Stimulated activated CD4-positive, alpha-beta T cell treated with anti-CD3 and anti-CD28 coated beads, Interleukin-4, amount 100 ng/mL, for 1 hour (primary cell): ENCODE measurements around the gene SLC46A1.

ENCODE experiments used
- DNase-seq: peaks from one replicate; pipeline ENCODE4 v3.0.0-alpha.2; 2020

SLC46A1 gene

GRCh38 chr17:28379814-28380801 is 25.9 kb downstream of the SLC46A1 start:
- DNase-seq, result no peak

GRCh38 chr17:28372945-28373274 is 33.1 kb downstream of the SLC46A1 start:
- no peak for DNase-seq

DNA sequence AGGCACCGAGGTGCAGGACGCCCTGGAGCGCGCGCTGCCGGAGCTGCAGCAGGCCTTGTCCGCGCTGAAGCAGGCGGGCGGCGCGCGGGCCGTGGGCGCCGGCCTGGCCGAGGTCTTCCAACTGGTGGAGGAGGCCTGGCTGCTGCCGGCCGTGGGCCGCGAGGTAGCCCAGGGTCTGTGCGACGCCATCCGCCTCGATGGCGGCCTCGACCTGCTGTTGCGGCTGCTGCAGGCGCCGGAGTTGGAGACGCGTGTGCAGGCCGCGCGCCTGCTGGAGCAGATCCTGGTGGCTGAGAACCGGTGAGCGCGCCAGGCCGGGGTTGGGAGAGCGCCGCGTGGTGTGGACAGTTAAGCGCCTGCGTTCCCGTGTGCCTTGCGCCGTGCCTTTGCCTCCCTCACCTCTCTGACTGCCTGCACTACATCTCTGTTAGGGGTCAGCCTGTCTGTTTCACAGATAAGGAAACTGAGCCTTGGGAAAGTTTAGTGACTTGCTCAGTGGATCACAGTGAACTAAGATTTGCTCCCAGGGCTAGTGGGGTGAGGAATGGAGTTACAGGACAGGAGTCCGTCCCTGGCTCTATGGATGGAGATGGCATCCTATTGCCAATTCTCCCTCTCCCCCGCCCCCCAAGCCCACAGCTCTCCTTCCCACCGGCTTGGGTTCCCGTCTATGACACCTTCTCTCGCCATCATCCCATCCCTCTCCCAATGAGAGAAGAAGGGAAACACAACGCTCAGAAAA is 33.6 kb downstream of the SLC46A1 start:
- peak; percentile 34 for DNase-seq

DNA sequence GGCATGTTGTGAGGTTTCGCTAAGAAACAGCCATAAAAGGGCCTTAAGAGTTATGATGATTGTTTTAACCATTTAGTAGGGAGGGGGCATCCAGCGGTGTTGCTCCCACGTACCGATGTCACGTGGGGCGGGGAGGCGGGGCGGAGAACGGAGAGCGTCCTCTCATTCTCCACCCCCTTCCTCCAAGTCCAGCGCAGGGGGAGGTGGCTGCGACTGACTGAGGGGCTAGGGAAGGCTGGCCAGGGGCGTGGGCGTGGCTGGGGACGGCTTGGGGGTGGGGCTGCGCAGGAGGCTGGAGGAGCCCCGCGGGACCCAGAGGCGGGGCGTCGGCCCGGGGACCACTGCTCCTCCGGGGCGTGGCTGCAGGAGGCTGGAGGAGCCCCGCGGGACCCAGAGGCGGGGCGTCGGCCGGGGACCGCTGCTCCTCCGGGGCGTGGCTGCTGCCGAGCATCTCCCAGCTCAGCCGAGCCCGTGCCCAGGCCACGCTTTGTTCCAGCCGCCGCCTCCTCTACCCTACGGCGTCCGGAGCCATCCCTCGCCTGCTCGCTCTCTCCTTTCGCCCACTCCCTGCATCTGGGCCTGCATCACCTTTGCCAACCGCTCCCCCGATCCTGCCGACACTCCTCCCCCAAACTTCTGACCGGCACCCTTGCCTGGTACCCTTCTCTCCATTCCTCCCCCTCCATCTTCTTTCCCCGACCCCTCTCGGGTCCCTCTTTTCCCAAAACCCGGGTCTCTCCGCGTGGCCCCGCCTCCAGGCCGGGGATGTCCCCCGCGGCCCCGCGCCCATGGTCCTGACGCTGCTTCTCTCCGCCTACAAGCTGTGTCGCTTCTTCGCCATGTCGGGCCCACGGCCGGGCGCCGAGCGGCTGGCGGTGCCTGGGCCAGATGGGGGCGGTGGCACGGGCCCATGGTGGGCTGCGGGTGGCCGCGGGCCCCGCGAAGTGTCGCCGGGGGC is 34.5 kb downstream of the SLC46A1 start, which contains the start of gene SARM1:
Gene SARM1 (plus strand): TSS at position 450 of the 958 bp plus-strand sequence. CDS start 339 bp downstream, at position 789.
- peak; percentile 84 for DNase-seq

- DNase-seq, result no peak
Observed at GRCh38 chr17:28370744-28371103, 35.3 kb downstream of the SLC46A1 start.

GRCh38 chr17:28370035-28370743 is 35.8 kb downstream of the SLC46A1 start, which contains the start of gene VTN:
TSS of gene VTN (minus strand) at chr17:28370307. CDS start at chr17:28370203, 104 bp downstream.
- no peak for DNase-seq

DNA sequence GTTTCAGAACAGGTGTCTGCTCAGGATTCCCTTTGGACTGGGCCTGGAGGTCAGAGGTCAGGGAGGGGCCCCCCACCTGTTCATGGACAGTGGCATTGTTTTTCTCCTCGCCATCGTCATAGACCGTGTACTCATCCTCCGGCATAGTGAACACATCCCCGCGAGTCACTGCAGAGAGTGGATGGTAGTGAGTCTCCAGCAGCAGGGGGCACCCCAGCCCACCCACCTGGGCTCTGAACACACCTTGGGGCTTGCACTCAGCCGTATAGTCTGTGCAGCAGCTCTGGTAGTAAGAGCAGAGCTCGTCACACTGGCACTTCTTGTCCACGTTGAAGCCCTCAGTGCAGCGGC is 36.4 kb downstream of the SLC46A1 start:
- no peak for DNase-seq

GRCh38 chr17:28368915-28369683 is 36.9 kb downstream of the SLC46A1 start:
- DNase-seq, result no peak

- DNase-seq, result no peak
Observed at GRCh38 chr17:28368306-28368831, 37.6 kb downstream of the SLC46A1 start.

DNA sequence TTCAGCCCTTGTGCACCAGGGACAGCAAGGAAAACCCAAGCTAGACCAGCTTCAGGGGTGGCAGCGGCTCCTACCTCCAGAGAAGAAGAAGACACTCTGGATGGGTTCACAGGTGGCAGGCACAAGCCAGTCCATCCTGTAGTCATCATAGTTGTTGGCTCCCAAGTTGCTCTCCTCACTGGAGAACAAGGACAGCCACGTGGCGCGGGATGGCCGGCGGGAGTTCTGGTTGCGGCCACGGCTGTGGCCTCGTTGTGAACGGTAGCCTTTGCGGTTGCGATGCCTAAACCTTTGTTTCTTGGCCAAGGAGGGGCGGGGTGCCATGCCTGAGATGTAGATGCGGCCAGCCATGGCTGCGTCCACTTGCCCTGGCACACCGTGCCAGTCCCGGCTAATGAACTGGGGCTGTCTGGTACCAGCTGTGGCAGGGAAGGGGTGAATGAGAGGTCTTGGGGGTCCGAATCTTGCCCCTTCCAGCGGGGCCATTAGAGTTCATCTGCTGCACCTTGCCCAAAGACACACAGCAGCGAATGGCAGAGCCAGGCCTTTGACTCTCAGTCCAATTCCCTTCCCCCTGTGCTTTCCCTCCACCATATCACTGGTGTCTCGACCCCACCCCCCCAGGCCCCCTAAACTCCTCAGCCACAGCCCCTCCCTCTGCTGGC is 38.2 kb downstream of the SLC46A1 start:
- DNase-seq, result no peak

GRCh38 chr17:28366605-28367004 is 39.4 kb downstream of the SLC46A1 start:
- no peak for DNase-seq

DNA sequence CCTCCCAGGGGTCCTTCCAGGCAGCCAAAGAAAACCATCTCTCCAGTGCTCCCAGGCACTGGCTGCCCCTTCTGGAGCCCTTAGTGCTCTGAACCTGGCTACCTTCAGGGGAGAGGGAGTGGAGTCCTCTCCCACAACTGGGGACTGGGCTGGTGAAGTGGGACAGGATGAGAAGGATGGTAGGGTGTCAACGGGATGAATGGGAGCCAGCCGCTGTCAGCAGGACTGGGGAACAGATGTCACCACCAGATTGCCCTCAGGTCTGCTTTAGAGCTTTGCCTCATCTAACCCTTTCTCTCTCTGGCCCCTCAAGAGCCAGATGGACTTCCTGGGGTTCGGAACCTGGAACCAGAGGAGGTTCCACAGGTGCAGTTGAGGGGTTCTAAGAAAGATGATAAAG is 40.5 kb downstream of the SLC46A1 start:
- DNase-seq, result no peak

DNA sequence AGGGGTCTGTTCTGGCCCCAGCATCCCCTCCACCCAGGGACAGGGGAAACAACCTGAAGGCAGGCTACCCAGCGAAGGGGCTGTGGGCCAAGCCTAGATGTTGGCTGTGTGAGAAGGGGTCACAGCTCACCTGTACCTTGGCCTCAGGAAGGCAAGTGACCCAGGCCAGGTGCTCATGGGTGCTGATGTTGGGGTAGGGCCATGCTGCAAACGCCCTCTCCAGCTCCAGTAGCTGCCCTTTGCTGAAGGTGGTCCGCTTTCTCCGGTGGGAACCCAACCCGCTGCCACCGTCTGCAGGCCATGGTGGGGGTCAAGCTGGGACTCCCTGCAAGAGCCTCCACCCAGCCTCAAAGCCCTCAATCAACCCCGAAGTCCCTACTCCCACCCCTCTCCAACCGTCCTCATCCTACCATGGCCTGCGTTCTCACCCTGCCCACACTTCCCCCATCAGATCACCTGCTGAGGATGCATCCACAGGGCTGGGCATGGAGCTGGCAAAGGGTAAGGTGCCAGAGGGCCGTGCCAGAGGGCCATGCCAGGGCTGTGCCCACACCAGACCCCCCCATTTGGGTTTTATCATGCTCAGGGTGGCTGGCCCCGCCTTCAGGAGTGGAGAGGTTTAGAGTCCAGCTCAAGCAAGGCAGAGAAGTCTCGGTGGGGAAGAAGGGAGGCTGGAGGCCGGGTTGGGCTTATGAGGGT is 41.2 kb downstream of the SLC46A1 start, which contains the start of gene SEBOX:
Gene SEBOX (minus strand): TSS at position 535 of the 699 bp plus-strand sequence. CDS start 48 bp downstream, at position 487.
- no peak for DNase-seq

DNA sequence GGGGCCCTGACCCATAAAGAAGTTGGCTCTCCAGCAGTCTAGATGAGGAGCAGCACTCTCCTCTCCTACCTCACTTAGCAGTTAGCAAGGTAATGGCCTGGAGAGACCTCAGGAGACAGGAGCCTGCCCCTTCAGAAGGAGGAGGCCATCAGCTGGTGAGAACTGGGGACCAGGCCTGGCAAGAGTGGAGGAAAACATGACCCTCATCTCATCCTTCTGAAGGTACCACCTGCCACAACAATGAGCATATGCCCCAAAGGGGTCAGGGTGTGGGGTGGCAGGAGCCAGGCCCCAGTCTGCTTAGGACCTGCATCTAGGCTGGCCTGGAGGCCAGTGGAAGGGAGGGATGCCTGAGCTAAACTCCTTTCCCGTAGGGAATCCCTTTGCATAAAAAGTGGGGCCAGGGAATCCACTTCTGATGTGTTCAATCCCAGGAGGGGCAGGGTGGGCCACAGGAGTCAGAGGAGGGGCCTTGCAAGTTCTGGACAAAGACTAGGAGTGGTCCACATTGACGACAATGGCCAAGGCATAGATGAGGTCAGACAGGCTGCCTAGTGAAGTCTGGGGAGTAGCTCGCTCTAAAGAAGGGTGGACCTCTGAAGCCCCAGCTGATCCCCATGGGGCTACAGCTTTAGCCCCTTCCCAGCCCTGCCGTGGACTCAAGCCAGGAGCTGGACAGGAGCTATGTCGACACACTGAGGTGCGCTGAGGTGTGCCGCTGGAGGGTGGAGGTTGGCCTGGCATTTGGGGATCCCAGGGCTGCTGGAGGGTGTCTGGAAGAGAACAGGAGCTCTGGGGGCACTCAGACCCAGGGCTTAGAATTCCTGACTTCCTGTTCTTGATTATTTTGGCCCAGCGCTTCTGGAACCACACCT is 42.0 kb downstream of the SLC46A1 start:
- DNase-seq, result no peak

- DNase-seq, result no peak
Observed at GRCh38 chr17:28363186-28363585, 42.8 kb downstream of the SLC46A1 start.

- no peak for DNase-seq
Observed at GRCh38 chr17:28357901-28358197, 48.2 kb downstream of the SLC46A1 start.

DNA sequence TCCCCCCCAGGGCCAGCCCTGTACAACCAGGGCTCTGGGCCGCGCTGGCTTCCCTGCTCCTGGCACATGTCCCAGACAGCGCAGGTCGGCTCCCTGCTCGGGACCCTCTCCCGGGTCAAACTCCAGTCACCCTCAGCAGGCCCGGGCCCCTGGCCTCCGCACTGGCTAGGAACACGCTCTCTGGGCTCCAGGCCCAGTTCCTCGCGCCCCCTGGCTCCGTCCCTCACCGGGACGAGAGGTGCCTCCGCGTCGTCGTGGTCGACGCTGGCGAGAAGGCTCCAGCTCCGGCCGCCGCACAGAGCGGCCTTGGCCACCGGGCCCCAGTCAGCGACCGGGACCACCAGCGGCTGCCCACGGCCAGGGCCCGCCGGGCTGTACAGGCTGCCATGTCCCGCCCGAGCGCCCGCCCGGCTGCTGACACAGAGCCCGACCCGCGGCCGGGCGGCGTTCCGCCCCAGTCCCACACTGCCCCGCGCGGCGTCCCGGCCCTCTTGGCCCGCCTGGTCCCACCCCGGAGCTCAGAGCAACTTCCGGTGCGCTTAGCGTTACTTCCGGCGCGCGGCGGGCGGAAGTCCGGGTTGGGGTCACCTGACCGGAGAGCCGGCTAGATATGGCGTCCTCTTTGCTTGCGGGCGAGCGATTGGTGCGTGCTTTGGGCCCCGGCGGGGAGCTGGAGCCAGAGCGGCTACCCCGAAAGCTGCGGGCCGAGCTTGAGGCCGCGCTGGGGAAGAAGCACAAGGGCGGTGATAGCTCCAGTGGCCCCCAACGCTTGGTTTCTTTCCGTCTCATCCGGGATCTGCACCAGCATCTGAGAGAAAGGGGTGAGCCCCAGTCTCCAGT is 48.7 kb downstream of the SLC46A1 start, which contains the start of gene POLDIP2:
Gene POLDIP2 (minus strand): TSS at position 467 of the 840 bp plus-strand sequence. CDS start 79 bp downstream, at position 388.
- DNase-seq, result peak; percentile 95

DNA sequence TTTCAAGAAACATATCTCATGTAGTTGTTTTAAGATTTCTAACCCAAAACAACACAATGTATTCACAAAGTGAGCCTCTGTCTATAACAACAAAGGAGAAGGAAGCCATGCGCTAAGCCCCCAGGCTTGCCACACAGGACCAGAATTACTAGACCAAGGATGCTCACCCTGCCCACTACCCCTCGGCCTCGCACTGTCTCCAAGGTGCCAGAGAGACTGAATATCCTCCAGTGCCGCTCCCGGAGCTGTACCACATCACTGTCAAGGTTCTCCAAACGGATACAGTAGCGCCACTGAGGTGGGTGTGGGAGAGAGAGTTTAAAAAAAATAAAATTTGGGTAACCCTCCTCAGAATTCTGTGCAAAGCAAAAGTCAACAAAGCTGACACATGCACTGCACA is 55.7 kb downstream of the SLC46A1 start:
- no peak for DNase-seq
